ENCODE measurements around the gene ACTR3.

- TF ChIP-seq CTCF (IDR thresholded peaks at IDR 0.05; ENCODE audit: insufficient read depth, low read length, poor library complexity, severe bottlenecking) (no peak), EZH2phosphoT487 (conservative IDR thresholded peaks at IDR 0.05; ENCODE audit: low read length) (no peak)
These were observed 39.2 kb upstream of the ACTR3 start for GRCh38 chr2:113850687-113851086.
